ENCODE measurements around the gene GREM1.

The GREM1 gene

GRCh38 chr15:32717426-32718226, at the start of gene GREM1:
TSS of gene GREM1 (plus strand) at chr15:32718004. CDS start at chr15:32730691, 12,687 bp downstream.
- no peak for DNase-seq (ENCODE audit: low read depth in 1 of 2, low spot score in 1 of 2)

GRCh38 chr15:32668942-32669341, 48.9 kb upstream of the GREM1 start:
- no peak for DNase-seq (ENCODE audit: low read depth in 1 of 2, low spot score in 1 of 2)

DNA sequence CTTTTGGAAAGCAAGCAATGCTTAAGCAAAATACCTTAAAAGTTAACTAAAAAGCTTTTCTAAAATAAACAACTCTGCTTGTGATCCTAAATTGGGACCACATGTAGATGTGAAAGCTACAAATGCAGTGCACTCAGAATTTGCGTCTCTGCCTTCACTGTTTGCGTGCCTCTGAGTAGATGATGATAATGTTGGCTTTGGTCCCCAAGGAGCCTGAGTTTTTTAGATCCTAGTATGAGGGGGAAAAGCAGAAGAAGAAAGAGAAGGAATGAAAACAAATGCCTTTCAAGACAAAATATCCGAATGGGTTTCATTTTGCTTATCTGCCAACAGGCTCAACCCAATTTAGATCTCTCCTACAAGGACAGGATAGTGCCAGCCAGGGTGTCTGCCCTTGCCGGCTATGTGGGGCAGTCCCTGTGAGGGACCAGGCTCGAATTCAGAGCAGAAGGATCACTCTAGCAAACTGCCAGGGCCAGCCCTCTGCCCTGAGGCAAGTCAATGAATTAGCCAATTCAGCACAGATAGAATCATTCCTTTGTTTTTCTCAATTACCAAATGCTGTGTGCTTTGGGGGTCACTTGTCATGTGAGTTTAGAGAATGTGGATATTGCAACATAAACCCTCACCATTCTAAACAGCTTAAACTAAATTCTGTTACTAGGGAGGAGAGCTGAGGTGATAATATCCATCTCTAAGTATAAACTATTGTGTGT, 47.8 kb upstream of the GREM1 start:
- DNase-seq (ENCODE audit: low read depth in 1 of 2, low spot score in 1 of 2) = no peak

DNA sequence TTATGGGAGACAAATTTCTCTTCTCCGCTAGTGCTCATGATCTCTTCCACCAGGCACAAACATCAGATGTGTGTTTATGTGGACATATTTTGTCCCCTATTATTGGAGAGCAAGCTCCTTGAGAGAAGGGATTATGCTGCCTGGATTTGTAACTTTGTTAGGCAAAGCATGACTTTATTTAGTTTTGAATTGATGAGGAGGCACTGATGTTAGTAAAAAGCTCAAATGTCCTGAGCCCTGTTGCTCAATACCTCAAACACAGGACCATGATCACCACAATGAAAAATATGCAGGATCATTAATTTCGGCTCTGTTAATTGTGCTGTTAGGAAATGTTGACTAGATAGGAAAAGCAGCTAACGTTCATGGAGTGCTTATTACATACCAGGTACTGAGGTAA, 47.2 kb upstream of the GREM1 start:
- no peak for DNase-seq (ENCODE audit: low read depth in 1 of 2, low spot score in 1 of 2)

- DNase-seq (ENCODE audit: low read depth in 1 of 2, low spot score in 1 of 2) = no peak
These were observed 46.2 kb upstream of the GREM1 start for GRCh38 chr15:32671339-32672325.

DNA sequence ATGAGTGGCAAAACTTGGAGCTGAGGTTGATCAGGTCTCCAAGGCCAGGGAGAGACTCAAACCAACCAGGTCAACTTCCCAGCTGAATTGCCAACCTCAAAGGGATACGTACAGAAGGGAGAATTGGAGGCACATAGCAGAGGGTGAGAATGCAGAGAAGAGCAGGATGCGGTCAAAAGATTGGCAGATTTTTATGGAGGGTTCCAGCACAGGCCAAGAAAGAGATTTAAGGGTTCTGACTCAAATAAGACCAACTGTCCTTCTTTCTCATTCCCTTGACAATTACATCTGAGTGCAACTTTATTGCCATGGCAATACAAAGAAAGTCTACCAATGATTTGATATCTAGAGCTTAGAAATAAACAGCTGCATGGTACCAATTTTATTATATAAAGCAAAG, 43.1 kb upstream of the GREM1 start:
- DNase-seq (ENCODE audit: low read depth in 1 of 2, low spot score in 1 of 2) = no peak

GRCh38 chr15:32675466-32675865, 42.3 kb upstream of the GREM1 start:
- no peak for DNase-seq (ENCODE audit: low read depth in 1 of 2, low spot score in 1 of 2)

DNA sequence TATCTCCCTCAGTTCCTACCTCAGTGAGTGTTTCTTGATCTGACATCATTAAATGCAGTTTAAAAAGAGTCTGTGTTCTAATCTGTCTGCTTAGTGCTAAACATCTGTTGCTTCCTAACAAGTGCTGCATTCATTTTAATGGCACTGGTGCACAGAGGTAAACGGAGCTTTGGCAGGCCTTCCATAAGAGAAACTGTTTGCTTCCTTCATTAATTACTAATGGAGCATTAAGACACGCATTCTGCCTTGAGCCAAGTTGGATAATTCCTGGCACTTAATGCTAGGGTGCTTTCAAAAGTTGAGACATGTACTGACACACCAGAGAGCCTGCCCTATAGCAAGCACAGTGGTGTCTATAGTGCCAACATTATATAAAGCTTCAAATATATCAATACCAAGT, 41.6 kb upstream of the GREM1 start:
- no peak for DNase-seq (ENCODE audit: low read depth in 1 of 2, low spot score in 1 of 2)

DNA sequence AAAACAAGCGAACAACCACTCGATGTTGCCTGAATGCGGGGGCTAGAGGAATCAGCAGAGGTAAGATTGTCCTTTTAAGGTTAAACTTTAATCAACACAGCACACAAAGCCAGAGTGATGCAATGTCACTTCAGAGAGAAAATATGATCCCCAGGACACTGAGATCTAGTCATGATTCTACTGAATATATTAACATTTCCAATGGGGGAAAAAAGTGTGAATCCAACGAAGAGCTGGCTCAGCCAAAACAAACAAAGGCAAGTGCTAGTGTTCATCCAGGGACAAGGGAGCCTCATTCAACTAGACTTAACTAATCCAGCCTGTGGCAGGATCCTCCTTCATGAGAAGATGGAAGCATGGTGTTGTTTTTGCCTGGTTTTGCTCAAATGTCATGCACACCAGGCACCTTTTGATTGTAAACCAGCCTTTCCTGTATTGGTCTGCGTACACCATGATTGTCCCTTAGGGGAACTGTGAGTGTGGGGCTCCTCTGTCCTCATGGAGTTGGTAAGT, 40.5 kb upstream of the GREM1 start:
- DNase-seq (ENCODE audit: low read depth in 1 of 2, low spot score in 1 of 2) = no peak

GRCh38 chr15:32679298-32679690, 38.5 kb upstream of the GREM1 start:
- no peak for DNase-seq (ENCODE audit: low read depth in 1 of 2, low spot score in 1 of 2)

DNA sequence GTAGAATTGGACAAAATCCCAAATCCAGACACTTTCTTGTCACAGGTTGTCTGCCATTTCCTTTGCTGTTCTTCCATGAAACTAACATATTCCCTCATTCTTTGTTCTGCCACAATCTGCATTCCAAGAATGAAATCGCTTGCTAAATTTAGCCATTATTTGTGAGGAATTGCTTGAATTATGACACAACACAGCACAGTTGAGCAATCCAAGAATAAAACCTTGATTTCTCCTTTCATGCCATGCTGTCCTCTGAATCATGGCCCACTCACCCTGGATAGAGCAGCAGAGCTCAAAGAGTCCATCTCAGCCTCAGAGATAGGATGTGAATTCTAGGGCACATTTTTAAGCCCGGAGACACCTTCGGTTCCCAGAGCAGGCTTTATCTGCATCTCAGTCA, 35.2 kb upstream of the GREM1 start:
- no peak for DNase-seq (ENCODE audit: low read depth in 1 of 2, low spot score in 1 of 2)

- DNase-seq (ENCODE audit: low read depth in 1 of 2, low spot score in 1 of 2) = no peak
These were observed 34.7 kb upstream of the GREM1 start for GRCh38 chr15:32682977-32683630.

DNA sequence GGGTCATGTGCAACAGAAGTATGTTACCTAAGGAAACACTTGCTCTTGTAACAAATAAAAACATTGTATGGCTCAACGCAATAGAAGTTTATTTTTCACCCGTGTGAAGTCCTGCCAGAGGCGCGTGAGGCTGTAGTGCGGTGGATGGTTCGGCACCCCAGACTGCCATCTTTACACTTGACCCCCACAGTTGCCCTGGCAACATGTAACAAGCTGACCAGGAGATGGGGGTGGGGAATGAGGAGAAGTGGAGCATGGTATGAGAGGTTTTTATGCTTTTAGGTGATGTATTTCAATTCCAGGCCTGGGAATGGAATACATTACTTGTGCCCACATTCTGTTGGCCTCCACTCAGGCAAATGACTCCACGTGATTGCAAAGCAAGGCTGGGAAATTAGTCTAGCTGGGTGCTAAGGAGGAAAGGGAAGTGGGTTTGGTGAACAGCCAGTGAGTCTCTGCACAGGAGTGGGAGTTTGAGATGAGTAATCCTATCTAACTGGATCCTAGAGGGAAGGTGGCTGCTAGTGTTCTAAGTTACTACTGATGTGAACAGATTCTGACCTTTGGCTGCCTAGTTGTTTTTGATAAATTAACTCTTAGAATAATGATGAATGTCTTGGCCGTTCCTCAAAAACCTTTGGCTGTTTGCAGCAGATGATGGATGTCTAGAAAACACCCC, 33.8 kb upstream of the GREM1 start:
- DNase-seq (ENCODE audit: low read depth in 1 of 2, low spot score in 1 of 2) = no peak

GRCh38 chr15:32685576-32685975, 32.2 kb upstream of the GREM1 start:
- no peak for DNase-seq (ENCODE audit: low read depth in 1 of 2, low spot score in 1 of 2)

DNA sequence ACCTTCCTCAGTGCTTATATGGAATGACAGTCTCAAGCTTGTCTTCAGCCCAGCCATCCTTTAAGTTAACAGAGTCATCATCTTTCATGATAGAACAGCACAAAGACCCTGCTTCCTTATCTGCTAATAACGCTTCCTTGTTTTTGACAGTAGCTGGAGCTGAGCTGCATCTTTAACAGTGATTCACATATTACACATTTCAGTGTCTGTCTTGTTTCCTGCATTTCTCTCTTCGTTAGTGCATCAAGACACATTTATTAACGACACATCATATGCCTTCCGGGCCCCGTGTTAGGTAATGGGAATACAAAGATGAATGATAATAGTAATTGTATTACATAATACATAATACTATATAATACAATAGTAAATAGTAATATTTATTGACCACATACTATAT, 30.2 kb upstream of the GREM1 start:
- DNase-seq (ENCODE audit: low read depth in 1 of 2, low spot score in 1 of 2) = no peak

- no peak for DNase-seq (ENCODE audit: low read depth in 1 of 2, low spot score in 1 of 2)
These were observed 29.6 kb upstream of the GREM1 start for GRCh38 chr15:32688151-32688639.

- no peak for DNase-seq (ENCODE audit: low read depth in 1 of 2, low spot score in 1 of 2)
These were observed 26.7 kb upstream of the GREM1 start for GRCh38 chr15:32690941-32691688.

- no peak for DNase-seq (ENCODE audit: low read depth in 1 of 2, low spot score in 1 of 2)
These were observed 26.1 kb upstream of the GREM1 start for GRCh38 chr15:32691689-32692038.

- no peak for DNase-seq (ENCODE audit: low read depth in 1 of 2, low spot score in 1 of 2)
These were observed 25.5 kb upstream of the GREM1 start for GRCh38 chr15:32692286-32692685.

Data from stimulated activated CD4-positive, alpha-beta T cell treated with anti-CD3 and anti-CD28 coated beads, Interleukin-15, amount 100 ng/mL, for 1 hour (primary cell).